Activated CD4-positive, alpha-beta T cell treated with anti-CD3 and anti-CD28 coated beads for 36 hours (primary cell): ENCODE data around the gene CCK. TPM values are rescaled to one million over a fixed set of nuclear protein-coding genes. Genes with fewer than 3 reads are reported as not detected.
A peak's percentile ranks its signal among the peaks of the same experiment; 100 is the strongest.

Experiments used
- ATAC-seq: fragments of 200-7000 bp; cut with Tn5 transposase; one replicate; pipeline ENCODE4 v1.10.0; 2021; ENCODE audit warnings: mild to moderate bottlenecking, moderate library complexity
- CTCF ChIA-PET: fragments of 350-600 bp; sonication (Branson Sonifier 250); formaldehyde crosslinking; loops from one replicate; lab custom pipeline; 2021; ENCODE audit warnings: antibody characterized with exemption; lab: Charles Lee
- POLR2A ChIA-PET: fragments of 350-600 bp; sonication (Branson Sonifier 250); formaldehyde crosslinking; loops from one replicate; lab custom pipeline; 2021; ENCODE audit warnings: antibody characterized with exemption, inconsistent platforms; lab: Charles Lee
- DNase-seq: peaks from one replicate; pipeline ENCODE4 v3.0.0-alpha.2; 2020
- H3K27ac Mint-ChIP-seq: one replicate; pipeline ENCODE4 v1.8.0; 2021; ENCODE audit warnings: mixed read lengths
- H3K27me3 Mint-ChIP-seq: one replicate; pipeline ENCODE4 v1.8.0; 2021; ENCODE audit warnings: mixed read lengths
- H3K36me3 Mint-ChIP-seq: one replicate; pipeline ENCODE4 v1.8.0; 2021; ENCODE audit warnings: low read depth, mixed read lengths
- H3K4me1 Mint-ChIP-seq: one replicate; pipeline ENCODE4 v1.8.0; 2021; ENCODE audit warnings: mixed read lengths
- H3K4me3 Mint-ChIP-seq: one replicate; pipeline ENCODE4 v1.8.0; 2021; ENCODE audit warnings: mild to moderate bottlenecking, moderate library complexity, mixed read lengths
- H3K9me3 Mint-ChIP-seq: one replicate; pipeline ENCODE4 v1.8.0; 2021; ENCODE audit warnings: low read depth, mixed read lengths
- intact Hi-C, 2 experiments: fragments of 100-400 bp; cut with DNase I in 1 of 2; cut with micrococcal nuclease in 1 of 2; formaldehyde crosslinking; loops; one replicate each; pipeline versions ENCODE4 v1.14.2 to v1.15.1; 2022 to 2024; cut with DNase I, micrococcal nuclease
- total RNA-seq, 2 experiments: library from RNA; stranded (reverse); gene quantifications; one replicate each; pipeline ENCODE4 v1.2.3, GENCODE V29; 2021

The CCK gene
- total RNA-seq, 2 experiments from 2014 or later: not detected

GRCh38 chr3:42265059-42265991, 660 bp downstream of the CCK start:
- ChIA-PET CTCF (interaction anchor here (1.7 kb wide), 1 partner anchor 178 kb away, joined by 8 read pairs; no protein-coding TSS in a partner anchor), POLR2A (no interaction called here)
- no peaks in the 10 kb centered on the region for H3K36me3 Mint-ChIP-seq
- H3K4me1 Mint-ChIP-seq: peaks cover 9% of the 10 kb centered on the region
- no peak for ATAC-seq
- intact Hi-C loops: no loop called here
- no peak overlapping the region for H3K27ac Mint-ChIP-seq
- no peak overlapping the region for H3K4me3 Mint-ChIP-seq
- no peaks in the 10 kb centered on the region for H3K9me3 Mint-ChIP-seq
- H3K27me3 Mint-ChIP-seq: peaks cover 60% of the 10 kb centered on the region
- DNase-seq: no peak

- CTCF ChIA-PET: interaction anchor here (0.8 to 1.7 kb wide), 2 partner anchors 8 to 179 kb away, joined by 5 to 8 read pairs; no protein-coding TSS in a partner anchor
- intact Hi-C loops: loop anchor here in 1 of 2 experiments (1.0 kb wide), 1 partner anchor 17 kb away; no protein-coding TSS in a partner anchor
Measured at GRCh38 chr3:42264399-42265058, 1.5 kb downstream of the CCK start.

GRCh38 chr3:42263354-42264346, 2.3 kb downstream of the CCK start:
- H3K4me3 Mint-ChIP-seq: no peak overlapping the region

More at GRCh38 chr3:42264399-42265058, 1.5 kb downstream of the CCK start:
- Mint-ChIP-seq H3K36me3 (no peaks in the 10 kb centered on the region), H3K27ac (no peak overlapping the region), H3K4me3 (no peak overlapping the region), H3K4me1 (peaks cover 9% of the 10 kb centered on the region), H3K9me3 (no peaks in the 10 kb centered on the region), H3K27me3 (peaks cover 57% of the 10 kb centered on the region)
- POLR2A ChIA-PET: no interaction called here
- ATAC-seq: peak; percentile 58
- peak; percentile 60 for DNase-seq

GRCh38 chr3:42262525-42262924, 3.5 kb downstream of the CCK start:
- no peak for DNase-seq
- intact Hi-C loops: no loop called here
- ChIA-PET POLR2A (interaction anchor here (0.6 kb wide), 1 partner anchor 112 kb away, joined by 4 read pairs; no protein-coding TSS in a partner anchor), CTCF (interaction anchor here (0.6 to 2.0 kb wide), 5 partner anchors 16 to 1321 kb away, joined by 3 to 13 read pairs (median 3); no protein-coding TSS in a partner anchor)
- Mint-ChIP-seq H3K27ac (no peak overlapping the region), H3K4me1 (peaks cover 9% of the 10 kb centered on the region), H3K4me3 (no peak overlapping the region), H3K27me3 (peaks cover 55% of the 10 kb centered on the region), H3K9me3 (no peaks in the 10 kb centered on the region), H3K36me3 (no peaks in the 10 kb centered on the region)
- ATAC-seq: no peak

More at GRCh38 chr3:42263354-42264346, 2.3 kb downstream of the CCK start:
- ATAC-seq (peak; percentile 60), DNase-seq (peak; percentile 51)
- CTCF ChIA-PET: interaction anchor here (0.5 to 2.0 kb wide), 6 partner anchors 9 to 1420 kb away, joined by 3 to 13 read pairs (median 6); no protein-coding TSS in a partner anchor
- no peaks in the 10 kb centered on the region for H3K36me3 Mint-ChIP-seq
- peaks cover 9% of the 10 kb centered on the region for H3K4me1 Mint-ChIP-seq
- no peaks in the 10 kb centered on the region for H3K9me3 Mint-ChIP-seq
- peaks cover 53% of the 10 kb centered on the region for H3K27me3 Mint-ChIP-seq
- intact Hi-C loops: loop anchor here in 1 of 2 experiments (1.0 kb wide), 1 partner anchor 16 kb away; no protein-coding TSS in a partner anchor
- POLR2A ChIA-PET: no interaction called here
- no peak overlapping the region for H3K27ac Mint-ChIP-seq

- Mint-ChIP-seq H3K27ac (no peak overlapping the region), H3K9me3 (no peaks in the 10 kb centered on the region), H3K4me3 (no peak overlapping the region), H3K36me3 (no peaks in the 10 kb centered on the region), H3K4me1 (peaks cover 6% of the 10 kb centered on the region), H3K27me3 (peaks cover 30% of the 10 kb centered on the region)
- DNase-seq: no peak
- ChIA-PET CTCF (interaction anchor here (1.6 kb wide), 1 partner anchor 10 kb away, joined by 3 read pairs; no protein-coding TSS in a partner anchor), POLR2A (no interaction called here)
- intact Hi-C loops: no loop called here
- ATAC-seq: no peak
Measured at GRCh38 chr3:42257007-42257406, 9.0 kb downstream of the CCK start.

- intact Hi-C loops: no loop called here
- H3K27ac Mint-ChIP-seq: no peak overlapping the region
- H3K36me3 Mint-ChIP-seq: no peaks in the 10 kb centered on the region
- CTCF ChIA-PET: interaction anchor here (1.5 kb wide), 1 partner anchor 9 kb away, joined by 3 read pairs; no protein-coding TSS in a partner anchor
- peaks cover 29% of the 10 kb centered on the region for H3K27me3 Mint-ChIP-seq
- H3K4me1 Mint-ChIP-seq: peaks cover 6% of the 10 kb centered on the region
- H3K9me3 Mint-ChIP-seq: no peaks in the 10 kb centered on the region
- POLR2A ChIA-PET: no interaction called here
- no peak overlapping the region for H3K4me3 Mint-ChIP-seq
- DNase-seq: no peak
- ATAC-seq: peak; percentile 73
Measured at GRCh38 chr3:42256135-42256819, 9.7 kb downstream of the CCK start.

GRCh38 chr3:42254566-42254965, 11.4 kb downstream of the CCK start:
- H3K36me3 Mint-ChIP-seq: no peaks in the 10 kb centered on the region
- ChIA-PET POLR2A (no interaction called here), CTCF (interaction anchor here (0.5 to 1.5 kb wide), 3 partner anchors 7 to 248 kb away, joined by 3 to 4 read pairs (median 3); partner anchors contain the start of gene VIPR1)
- H3K27me3 Mint-ChIP-seq: peaks cover 24% of the 10 kb centered on the region
- no peak overlapping the region for H3K27ac Mint-ChIP-seq
- DNase-seq (no peak), ATAC-seq (no peak)
- intact Hi-C loops: no loop called here
- peaks cover 6% of the 10 kb centered on the region for H3K4me1 Mint-ChIP-seq
- H3K4me3 Mint-ChIP-seq: no peak overlapping the region
- H3K9me3 Mint-ChIP-seq: no peaks in the 10 kb centered on the region

GRCh38 chr3:42250761-42251160, 15.2 kb downstream of the CCK start:
- H3K4me3 Mint-ChIP-seq: no peak overlapping the region
- peaks cover 7% of the 10 kb centered on the region for H3K4me1 Mint-ChIP-seq
- no peak overlapping the region for H3K27ac Mint-ChIP-seq
- ChIA-PET CTCF (interaction anchor here (0.6 to 1.9 kb wide), 3 partner anchors 189 to 197 kb away, joined by 3 to 9 read pairs (median 4); no protein-coding TSS in a partner anchor), POLR2A (no interaction called here)
- intact Hi-C loops: no loop called here
- no peaks in the 10 kb centered on the region for H3K9me3 Mint-ChIP-seq
- DNase-seq (no peak), ATAC-seq (no peak)
- H3K27me3 Mint-ChIP-seq: peaks cover 16% of the 10 kb centered on the region
- H3K36me3 Mint-ChIP-seq: no peaks in the 10 kb centered on the region

GRCh38 chr3:42247576-42248027, 18.4 kb downstream of the CCK start:
- intact Hi-C loops: loop anchor here (1.0 to 10.0 kb wide), 6 partner anchors 17 to 497 kb away; no protein-coding TSS in a partner anchor
- POLR2A ChIA-PET: no interaction called here
- DNase-seq (peak; percentile 78), ATAC-seq (peak; percentile 71)
- CTCF ChIA-PET: interaction anchor here (0.6 to 4.8 kb wide), 56 partner anchors 8 to 569 kb away, joined by 3 to 99 read pairs (median 4); partner anchors contain the start of gene SEC22C
- Mint-ChIP-seq H3K27me3 (peaks cover 12% of the 10 kb centered on the region), H3K9me3 (no peaks in the 10 kb centered on the region), H3K27ac (no peak overlapping the region), H3K36me3 (no peaks in the 10 kb centered on the region), H3K4me1 (peaks cover 7% of the 10 kb centered on the region), H3K4me3 (no peak overlapping the region)
